ENCODE measurements around the gene USP15.

DNA sequence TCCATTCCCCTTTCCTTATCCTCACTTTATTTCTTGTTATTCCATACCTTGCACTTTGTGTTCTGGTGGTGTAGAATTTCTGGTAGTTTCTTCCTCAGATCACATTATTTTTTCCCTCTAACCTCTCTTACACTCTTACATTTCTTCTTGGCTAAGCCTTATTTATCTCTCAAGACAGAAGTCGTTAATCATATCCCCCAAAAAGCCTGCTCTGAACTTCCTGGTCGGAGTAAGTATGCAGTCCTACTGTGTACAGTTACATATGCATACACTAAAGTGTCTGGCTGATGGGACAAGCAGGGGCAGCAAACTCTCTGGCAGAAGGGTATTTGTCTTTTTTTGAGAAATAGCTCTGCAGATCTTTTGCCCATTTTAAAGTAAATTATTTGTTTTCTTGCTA, 33.1 kb upstream of the USP15 start:
- TF ChIP-seq, protein P1, sequence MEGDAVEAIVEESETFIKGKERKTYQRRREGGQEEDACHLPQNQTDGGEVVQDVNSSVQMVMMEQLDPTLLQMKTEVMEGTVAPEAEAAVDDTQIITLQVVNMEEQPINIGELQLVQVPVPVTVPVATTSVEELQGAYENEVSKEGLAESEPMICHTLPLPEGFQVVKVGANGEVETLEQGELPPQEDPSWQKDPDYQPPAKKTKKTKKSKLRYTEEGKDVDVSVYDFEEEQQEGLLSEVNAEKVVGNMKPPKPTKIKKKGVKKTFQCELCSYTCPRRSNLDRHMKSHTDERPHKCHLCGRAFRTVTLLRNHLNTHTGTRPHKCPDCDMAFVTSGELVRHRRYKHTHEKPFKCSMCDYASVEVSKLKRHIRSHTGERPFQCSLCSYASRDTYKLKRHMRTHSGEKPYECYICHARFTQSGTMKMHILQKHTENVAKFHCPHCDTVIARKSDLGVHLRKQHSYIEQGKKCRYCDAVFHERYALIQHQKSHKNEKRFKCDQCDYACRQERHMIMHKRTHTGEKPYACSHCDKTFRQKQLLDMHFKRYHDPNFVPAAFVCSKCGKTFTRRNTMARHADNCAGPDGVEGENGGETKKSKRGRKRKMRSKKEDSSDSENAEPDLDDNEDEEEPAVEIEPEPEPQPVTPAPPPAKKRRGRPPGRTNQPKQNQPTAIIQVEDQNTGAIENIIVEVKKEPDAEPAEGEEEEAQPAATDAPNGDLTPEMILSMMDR (IDR thresholded peaks at IDR 0.05): no peak
- no peak for TF ChIP-seq EZH2 (IDR thresholded peaks at IDR 0.05; ENCODE audit: borderline replicate concordance, insufficient read depth, low read depth, low read length, poor library complexity, severe bottlenecking)
